Endothelial cell of hepatic sinusoid (primary cell): ENCODE measurements around the gene JMJD6.

Experiments
- in situ Hi-C: cut with HindIII; loops from 2 replicates; pipeline ENCODE4 v1.10.0; 2017; ENCODE audit warnings: low sequenced_read_pairs

The JMJD6 gene

DNA sequence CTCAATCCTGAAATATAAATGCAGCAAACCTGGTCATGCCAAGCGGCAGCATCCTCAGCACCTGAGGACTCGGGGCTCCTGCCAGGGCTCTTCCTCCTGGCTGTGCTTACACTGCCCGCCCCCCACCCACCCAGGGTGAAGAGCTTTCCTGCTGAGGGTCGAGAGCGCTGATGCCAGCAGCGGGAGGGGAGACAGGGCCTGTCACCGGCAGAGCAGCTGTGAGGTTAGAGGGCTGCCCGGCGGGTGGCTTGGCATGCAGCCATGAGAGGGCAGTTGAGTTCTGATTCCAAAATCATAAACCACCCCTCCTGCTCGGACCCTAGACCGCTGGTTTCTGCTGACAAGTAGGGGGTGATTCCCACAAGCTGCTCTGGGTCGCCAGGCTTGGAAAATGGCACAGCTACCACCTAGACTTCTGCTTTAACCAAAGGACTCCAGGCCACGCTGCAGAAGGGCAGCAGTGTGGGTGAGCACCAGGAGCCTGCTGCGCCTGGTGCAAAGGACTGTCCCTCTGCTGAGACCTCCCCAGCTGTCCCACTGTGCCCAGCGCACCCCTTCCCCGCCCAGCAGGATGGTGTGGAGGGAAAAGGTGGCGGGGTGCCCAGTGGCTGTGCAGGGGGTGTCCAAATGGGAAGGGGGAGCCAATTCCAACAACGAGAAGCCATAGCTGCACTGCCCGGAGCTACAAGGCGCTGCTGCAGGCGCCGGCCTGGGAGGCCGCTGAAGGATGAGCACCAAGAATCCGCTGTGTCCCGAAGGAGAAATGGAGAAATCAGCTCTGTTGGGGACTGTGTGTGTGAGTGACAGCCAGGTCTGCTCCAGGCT is 42.3 kb downstream of the JMJD6 start:
- in situ Hi-C loops: no loop called here

DNA sequence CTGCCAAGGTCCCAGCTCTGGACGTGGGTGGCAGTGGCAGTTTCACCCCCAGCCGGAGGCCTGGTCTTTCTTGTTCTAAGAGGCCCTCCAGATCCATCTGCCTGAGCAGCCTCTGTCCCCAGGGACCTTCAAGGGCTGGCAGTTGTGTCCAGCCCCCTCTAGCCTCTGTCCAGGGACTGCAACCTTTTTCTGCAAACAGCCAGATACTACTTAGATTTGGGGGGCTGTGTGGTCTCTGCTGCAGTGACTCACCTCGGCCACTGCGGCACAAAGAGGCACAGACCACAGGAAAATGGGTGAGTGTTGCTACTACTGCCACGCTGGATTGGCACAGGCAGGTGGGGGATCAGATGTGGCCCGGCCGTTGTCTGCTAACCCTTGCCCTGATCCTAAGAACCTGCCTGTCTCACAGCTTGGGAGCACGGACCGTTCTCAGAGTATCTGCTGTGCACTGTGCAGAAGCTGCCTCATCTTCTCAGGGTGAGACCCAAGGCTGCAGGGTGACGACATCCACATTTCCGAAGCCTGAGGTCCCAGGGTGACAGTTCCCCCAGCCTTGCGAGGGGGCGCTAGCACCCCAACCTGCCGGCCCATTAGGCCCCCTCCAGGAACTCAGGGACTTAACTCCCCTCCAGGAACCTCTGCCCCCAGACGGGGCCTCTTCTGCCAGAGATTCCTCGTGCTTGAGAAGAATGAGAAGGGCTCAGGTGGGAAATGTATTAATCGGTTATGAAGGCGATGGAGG is 43.2 kb downstream of the JMJD6 start:
- in situ Hi-C loops: no loop called here

- in situ Hi-C loops: no loop called here
Observed at GRCh38 chr17:76682296-76682695, 44.1 kb downstream of the JMJD6 start.

GRCh38 chr17:76681222-76682137 is 44.9 kb downstream of the JMJD6 start:
- in situ Hi-C loops: no loop called here

DNA sequence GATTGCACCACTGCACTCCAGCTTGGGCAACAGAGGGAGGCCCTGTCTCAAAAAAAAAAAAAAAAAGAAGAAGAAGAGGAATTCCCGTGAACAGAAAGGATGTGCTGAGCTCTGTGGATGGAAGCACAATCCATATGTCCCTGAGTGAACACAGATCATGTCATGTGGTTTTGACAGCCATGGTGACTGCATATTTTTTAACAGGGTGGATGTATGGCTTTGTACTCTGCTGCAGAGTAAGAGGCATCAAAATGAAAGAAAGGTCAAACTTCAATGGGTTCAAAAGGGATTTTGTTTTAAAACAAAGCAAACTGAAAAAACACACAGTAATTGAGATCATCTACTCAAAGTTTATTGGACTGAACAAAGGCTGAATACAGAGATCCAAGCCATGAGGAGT is 47.2 kb downstream of the JMJD6 start:
- in situ Hi-C loops: no loop called here

DNA sequence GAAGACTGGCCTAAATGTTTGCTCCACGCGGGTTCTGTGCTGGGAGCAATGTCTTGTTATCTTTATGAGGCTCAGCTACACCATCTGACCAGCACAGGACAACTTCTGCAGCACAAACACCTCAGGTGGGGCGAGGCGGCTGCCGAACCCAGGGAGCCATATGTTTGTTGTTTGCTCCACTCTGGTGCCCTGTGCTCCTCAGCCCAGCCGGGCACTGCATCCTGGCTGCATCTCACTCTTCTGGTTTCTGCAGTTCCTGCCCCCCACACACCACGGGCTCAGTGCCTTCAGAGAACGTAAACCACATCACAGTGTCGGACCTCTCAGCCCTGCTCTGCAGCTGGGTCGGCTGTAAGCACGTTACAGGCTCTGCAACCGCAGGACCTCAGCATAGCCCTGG is 48.1 kb downstream of the JMJD6 start:
- in situ Hi-C loops: no loop called here

- in situ Hi-C loops: no loop called here
Observed at GRCh38 chr17:76677406-76677805, 49.0 kb downstream of the JMJD6 start.

- in situ Hi-C loops: no loop called here
Observed at GRCh38 chr17:76676629-76677028, 49.8 kb downstream of the JMJD6 start.

DNA sequence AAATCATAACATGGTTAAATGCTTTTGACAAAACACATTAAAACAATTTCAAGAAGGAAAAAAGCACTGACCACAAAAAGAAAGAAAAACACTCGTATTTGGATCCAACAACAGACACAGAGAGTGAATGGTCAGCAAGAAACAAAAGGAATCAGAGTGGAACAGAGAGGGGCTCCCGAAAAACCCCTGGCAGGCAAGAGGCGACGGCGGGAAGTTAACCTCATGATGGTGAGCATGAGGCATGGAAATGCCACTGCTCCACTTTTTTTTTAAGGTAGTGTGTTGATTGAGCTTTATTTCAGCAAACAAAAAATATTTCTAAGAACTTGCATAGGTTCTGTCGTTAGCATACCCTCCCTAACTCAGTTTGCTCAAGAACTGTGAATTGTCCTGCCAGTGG is 50.8 kb downstream of the JMJD6 start:
- in situ Hi-C loops: no loop called here

GRCh38 chr17:76674600-76674999 is 51.8 kb downstream of the JMJD6 start:
- in situ Hi-C loops: no loop called here

- in situ Hi-C loops: no loop called here
Observed at GRCh38 chr17:76673729-76674128, 52.7 kb downstream of the JMJD6 start.

DNA sequence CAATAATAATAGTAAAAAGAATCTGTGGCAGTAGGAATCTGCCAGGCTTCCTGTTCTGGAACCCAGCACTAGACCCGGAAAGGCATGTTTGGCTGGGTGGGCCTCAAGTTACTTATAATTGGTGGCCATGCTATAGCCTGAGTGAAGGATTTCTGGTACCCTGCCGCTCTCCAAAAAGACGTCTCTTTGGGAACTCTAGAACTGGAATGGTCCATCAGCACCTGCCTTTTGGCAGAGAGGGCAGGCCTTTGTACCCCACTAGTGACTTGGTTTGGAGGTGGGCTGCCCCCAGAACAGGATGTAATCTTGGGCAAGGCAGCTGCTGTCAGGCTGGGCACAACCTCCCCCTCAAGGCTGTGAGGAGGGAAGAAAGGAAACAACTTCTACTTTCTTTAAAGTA is 53.5 kb downstream of the JMJD6 start:
- in situ Hi-C loops: no loop called here

GRCh38 chr17:76672270-76672851 is 54.0 kb downstream of the JMJD6 start:
- in situ Hi-C loops: no loop called here

DNA sequence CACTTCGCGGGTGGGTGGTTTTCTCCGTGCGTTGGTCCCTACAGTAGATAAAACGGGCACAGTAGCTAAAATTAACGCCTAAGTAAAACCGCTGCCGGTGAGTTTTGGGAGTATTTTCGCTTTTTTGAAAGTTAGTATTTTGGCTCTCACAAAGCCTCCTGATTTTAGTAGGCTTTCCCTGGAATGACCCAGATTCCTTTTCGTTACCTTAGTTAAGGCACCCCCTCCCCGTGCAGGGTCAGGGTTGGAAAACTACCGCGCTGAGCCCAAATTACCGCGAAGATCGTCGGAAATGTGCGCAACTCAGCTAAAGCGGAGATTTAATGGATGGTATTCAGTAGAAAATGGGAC is 54.5 kb downstream of the JMJD6 start:
- in situ Hi-C loops: no loop called here

GRCh38 chr17:76671123-76671911 is 55.1 kb downstream of the JMJD6 start:
- in situ Hi-C loops: no loop called here

DNA sequence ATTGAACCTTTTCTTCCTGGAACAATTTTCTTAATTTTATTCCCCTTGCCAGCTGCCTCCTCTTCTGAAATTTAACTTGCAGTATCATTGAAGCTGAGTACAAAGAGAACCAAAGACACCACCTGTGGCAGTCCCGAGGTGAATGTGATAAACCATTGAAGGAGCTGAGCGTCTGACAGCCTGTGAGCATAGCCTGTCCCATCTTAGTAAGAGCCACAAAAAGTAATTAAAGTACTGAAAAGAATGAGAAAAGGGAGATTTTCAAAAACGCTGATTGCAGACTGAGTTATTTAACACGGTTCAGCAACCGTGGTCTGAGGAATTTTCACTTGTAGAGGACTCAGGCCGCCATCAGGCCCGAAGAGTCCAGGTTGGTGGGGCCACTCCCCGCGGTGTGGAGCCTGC is 55.7 kb downstream of the JMJD6 start:
- in situ Hi-C loops: no loop called here

- in situ Hi-C loops: no loop called here
Observed at GRCh38 chr17:76670020-76670717, 56.2 kb downstream of the JMJD6 start.
